Measurements from ENCODE around the gene CBLL1.

DNA sequence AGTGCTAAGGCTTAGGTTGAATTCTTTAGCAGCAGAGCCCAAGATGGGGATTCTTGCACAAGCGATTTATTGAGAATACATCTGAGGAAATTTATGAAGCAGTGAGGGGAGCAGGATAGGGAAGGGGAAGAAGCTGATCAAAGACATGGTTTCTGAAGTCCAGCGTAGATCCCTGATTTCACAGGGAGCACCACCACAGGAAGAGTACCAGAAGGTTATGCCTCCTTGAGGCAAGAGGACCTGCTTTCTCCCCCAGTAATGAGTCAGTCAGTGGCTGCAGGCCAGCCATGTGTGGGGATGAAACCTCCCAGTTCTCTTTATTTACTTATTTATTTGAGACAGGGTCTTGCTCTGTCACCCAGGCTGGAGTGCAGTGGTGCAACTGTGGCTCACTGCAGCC lies 35.0 kb upstream of the CBLL1 start:
- TF ChIP-seq, protein P1, sequence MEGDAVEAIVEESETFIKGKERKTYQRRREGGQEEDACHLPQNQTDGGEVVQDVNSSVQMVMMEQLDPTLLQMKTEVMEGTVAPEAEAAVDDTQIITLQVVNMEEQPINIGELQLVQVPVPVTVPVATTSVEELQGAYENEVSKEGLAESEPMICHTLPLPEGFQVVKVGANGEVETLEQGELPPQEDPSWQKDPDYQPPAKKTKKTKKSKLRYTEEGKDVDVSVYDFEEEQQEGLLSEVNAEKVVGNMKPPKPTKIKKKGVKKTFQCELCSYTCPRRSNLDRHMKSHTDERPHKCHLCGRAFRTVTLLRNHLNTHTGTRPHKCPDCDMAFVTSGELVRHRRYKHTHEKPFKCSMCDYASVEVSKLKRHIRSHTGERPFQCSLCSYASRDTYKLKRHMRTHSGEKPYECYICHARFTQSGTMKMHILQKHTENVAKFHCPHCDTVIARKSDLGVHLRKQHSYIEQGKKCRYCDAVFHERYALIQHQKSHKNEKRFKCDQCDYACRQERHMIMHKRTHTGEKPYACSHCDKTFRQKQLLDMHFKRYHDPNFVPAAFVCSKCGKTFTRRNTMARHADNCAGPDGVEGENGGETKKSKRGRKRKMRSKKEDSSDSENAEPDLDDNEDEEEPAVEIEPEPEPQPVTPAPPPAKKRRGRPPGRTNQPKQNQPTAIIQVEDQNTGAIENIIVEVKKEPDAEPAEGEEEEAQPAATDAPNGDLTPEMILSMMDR (IDR thresholded peaks at IDR 0.05) = no peak
- no peak for TF ChIP-seq RNF2 (IDR thresholded peaks at IDR 0.05; ENCODE audit: borderline replicate concordance, low read depth)
- TF ChIP-seq, protein P2, sequence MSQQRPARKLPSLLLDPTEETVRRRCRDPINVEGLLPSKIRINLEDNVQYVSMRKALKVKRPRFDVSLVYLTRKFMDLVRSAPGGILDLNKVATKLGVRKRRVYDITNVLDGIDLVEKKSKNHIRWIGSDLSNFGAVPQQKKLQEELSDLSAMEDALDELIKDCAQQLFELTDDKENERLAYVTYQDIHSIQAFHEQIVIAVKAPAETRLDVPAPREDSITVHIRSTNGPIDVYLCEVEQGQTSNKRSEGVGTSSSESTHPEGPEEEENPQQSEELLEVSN (IDR thresholded peaks at IDR 0.05; ENCODE audit: borderline replicate concordance, low read depth) = no peak
- TF ChIP-seq NR3C1 (IDR thresholded peaks at IDR 0.05) = no peak
- no peak for TF ChIP-seq NFE2L2 (conservative IDR thresholded peaks at IDR 0.05; ENCODE audit: low read length)
